VCaP (cell line): ENCODE results near the gene FAM131C.
"Not testable (repeated sequence)": the region's sequence is repeated elsewhere in the genome, so short reads cannot be mapped to it uniquely, and the experiment has no call there.

Source experiments
- H3K27ac ChIP-seq: fragments of 450-650 bp; 2 replicates; pipeline ENCODE4 v1.5.1; 2017
- TF ChIP-seq, protein P1 (sequence below): fragments of 450-650 bp; conservative IDR thresholded peaks from 2 replicates; pipeline ENCODE4 v1.5.1; 2017; ENCODE audit warnings: mild to moderate bottlenecking, moderate library complexity

Gene FAM131C

DNA sequence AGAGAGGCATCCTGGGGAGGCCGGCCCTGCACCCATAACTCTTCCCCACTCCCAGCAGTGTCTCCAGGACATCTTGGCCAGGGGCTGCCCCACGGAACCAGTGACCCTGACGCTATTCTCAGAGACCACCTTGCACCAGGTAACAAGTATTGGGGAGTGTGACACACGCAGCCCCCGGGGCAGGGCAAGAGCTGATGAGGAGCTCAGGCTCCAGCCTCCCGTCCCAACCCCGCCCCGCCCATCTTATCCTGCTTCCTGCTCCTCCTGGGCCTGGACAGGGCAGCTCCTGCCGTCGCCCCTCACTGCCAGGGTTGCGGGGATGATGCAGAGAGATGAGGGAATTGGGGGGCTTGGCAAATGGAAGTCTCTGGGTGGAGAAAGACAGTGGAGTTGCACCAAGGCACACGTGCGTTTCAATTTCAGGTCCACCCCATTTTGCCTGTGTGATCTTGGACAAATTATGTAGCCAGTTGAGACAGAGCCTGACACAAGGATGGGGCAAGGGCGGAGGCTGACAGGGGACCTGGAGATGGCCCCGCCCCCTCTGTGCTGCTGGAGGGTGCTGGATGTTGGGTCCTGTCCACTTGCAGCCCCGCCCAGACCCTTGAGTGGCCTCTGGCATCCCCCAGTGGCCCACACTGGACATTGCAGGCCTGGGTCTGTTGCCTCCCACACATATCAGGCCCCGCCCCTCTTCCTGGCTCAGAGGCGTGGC is 40.9 kb downstream of the FAM131C start:
- no peak overlapping the region for H3K27ac ChIP-seq
- TF ChIP-seq, protein P1, sequence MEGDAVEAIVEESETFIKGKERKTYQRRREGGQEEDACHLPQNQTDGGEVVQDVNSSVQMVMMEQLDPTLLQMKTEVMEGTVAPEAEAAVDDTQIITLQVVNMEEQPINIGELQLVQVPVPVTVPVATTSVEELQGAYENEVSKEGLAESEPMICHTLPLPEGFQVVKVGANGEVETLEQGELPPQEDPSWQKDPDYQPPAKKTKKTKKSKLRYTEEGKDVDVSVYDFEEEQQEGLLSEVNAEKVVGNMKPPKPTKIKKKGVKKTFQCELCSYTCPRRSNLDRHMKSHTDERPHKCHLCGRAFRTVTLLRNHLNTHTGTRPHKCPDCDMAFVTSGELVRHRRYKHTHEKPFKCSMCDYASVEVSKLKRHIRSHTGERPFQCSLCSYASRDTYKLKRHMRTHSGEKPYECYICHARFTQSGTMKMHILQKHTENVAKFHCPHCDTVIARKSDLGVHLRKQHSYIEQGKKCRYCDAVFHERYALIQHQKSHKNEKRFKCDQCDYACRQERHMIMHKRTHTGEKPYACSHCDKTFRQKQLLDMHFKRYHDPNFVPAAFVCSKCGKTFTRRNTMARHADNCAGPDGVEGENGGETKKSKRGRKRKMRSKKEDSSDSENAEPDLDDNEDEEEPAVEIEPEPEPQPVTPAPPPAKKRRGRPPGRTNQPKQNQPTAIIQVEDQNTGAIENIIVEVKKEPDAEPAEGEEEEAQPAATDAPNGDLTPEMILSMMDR, result peak; percentile 87

DNA sequence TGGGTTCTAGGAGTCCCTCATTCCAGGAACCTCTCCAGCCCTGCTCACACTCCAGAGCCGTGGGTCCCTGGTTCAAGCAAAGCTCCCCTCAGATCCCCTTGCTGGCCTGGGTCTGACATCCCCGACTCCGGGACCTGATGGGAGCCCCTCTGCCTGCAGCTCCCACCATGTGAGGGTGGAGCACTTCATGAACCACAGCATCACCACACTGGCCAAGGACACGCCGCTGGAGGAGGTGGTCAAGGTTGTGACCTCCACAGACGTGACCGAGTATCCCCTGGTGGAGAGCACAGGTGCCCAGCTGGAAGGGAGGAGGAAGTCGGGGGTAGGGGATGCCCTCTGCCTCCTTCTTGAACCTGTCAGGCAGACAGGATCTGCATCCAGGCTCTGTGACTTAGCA is 41.9 kb downstream of the FAM131C start:
- TF ChIP-seq, protein P1, result no peak
- H3K27ac ChIP-seq, result no peak overlapping the region

DNA sequence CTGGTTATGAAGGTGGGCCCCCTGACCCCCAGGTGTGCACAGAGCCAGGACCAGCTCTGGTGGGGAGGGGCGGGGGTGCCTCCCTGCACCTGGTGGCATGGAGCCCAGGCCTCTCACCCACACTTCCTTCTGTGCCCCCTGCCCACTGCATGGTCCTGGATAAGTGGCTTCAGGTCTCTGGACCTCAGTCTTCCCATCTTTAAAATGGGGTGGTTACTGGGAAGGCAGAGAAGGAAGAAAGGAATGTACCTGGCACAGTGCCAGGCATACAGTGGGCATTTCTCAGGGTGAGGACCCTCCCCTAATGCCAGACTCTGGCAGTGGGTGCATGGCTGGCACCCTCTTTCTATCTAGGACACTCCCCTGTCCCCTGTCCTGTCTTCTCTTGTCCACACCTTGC is 44.2 kb downstream of the FAM131C start:
- no peak overlapping the region for H3K27ac ChIP-seq
- TF ChIP-seq, protein P1, result no peak

DNA sequence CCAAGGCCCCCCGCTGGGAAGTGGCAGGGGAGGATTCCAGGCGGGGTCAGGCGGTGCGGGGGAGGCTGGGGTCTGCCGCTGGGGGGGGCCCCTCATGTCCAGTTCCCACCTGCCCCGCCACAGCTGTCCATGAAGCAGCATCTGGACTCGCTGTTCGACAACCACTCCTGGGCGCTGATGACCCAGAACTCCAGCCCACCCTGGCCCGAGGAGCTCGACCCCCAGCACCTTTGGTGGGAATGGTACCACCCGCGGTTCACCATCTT is 44.5 kb downstream of the FAM131C start:
- not testable (repeated sequence) for H3K27ac ChIP-seq

DNA sequence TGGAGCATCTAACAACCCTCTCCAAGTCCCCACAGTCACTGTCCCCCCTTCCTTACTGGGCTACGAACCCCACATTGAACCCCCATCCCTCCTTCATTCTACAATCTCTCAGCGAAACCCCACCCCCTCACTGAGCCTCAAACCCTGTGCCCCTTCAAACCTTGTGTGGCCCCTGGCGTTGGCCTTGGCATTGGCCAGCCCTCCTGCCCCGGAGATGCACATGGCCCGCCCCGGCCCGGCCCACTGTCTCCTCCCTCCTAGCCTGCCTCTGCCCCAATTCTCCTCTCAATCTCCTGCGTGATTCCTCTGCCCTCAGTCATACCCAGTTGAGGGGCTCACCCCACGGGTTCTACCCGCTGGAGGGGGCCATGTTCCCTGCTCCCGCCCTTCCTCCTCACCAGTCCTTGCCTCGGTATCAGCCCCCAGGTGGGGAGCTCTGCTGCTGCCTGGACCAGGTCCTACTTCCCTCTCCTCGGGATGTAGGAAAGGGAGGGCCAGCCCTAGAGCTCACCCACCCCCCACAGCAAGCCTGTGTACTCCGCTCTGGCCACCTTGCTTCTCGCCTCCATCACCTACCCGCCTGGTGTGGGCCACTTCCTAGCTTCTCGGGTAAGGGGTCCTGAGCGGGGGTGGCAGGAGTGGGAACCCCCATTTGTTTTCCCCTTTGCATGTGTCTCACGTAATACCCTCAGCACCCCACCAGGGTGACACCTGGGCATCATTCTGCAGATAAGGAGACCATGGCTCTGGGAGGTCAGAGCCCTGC is 45.0 kb downstream of the FAM131C start:
- TF ChIP-seq, protein P1, result no peak
- no peak overlapping the region for H3K27ac ChIP-seq

DNA sequence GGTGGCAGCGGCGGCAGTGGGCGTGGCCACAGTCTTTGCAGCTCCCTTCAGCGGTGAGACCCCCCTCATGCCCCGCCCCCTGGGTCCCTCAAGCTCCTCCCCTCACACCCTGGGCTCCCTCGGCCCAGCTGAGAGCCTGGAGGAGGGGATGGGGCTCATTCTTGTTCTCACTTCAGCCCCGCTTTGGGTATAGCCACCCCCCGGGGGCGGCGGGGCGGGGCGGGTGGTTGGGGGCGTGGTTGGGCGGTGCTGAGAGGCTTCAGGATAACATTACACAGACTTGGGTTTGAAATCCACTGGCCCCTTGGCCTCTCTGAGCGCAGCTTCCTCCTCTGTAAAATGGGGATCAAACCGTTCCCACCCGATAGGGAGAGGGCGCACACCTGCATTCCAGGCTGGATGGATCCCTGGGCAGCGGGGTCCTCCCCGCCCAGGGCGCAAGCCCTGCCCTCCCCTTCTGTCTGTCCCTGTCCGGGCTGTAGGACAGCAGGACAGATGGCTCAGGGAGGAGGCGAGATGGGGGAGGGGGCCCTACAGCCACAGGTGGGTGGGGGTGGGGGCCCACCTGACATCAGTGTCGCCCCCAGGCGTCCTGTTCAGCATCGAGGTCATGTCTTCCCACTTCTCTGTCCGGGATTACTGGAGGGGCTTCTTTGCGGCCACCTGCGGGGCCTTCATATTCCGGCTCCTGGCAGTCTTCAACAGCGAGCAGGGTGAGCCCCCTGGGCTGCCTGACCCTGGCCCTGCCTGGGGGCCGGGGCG is 46.5 kb downstream of the FAM131C start:
- TF ChIP-seq, protein P1, result no peak
- no peak overlapping the region for H3K27ac ChIP-seq

DNA sequence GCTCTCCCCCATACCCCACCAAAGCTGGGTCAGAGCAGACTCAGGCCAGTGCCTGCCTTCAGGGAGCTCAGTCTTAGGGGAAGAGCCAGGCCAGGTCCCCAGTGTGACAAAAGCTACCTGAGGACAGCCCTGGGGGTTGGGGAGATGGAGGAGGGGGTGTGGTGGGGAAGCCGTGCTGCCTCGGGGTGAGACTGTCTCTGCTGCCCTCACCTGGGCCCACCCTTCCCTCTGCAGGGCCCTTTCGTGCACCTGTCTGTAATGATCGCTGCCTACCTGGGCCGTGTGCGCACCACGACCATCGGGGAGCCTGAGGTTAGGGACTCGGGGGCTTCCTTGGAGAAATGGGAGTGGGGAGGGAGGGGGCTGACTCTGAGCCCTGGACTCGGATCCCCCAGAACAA is 47.1 kb downstream of the FAM131C start:
- not testable (repeated sequence) for H3K27ac ChIP-seq

DNA sequence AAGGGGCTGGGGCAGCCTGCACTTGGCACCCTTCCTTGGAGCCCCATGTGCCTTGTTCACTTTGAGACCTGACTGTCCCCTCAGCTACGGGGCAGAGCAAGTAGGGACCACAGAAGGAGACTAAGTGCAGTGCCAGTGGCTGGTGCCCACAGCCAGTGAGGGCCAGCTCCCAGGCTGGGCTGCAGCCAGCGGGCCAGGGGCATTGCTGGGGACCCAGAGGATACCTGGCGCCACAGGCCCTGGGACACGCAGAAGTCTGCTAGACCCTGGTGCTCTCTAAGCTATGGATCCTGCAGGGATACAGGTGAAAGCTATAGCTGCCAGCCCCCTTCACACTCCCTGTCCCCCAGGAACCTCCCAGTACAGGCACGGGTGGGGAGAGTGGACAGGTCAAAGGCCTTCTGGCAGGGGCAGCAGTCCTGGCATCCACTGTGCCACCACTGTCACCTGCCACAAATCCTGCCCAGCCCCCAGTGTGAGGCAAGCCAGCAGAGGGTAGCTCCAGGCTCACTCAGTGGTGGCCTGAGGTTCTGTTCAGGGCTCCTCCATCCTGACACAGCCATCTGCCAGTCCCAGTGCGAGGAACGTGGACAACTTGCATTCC is 50.3 kb downstream of the FAM131C start:
- TF ChIP-seq, protein P1, result no peak

More for the DNA sequence above, 50.3 kb downstream of the FAM131C start:
- H3K27ac ChIP-seq, result no peak overlapping the region
